GM10248 (cell line): Measurements from ENCODE around the gene KCNG3.
A peak's percentile ranks its signal among the peaks of the same experiment; 100 is the strongest.

ENCODE experiments used
- CTCF ChIA-PET: fragments of 300-600 bp; sonication (Branson Sonifier 250); formaldehyde crosslinking; extraction: SDS; loops from one replicate; lab custom pipeline; 2021; ENCODE audit warnings: antibody characterized with exemption; lab: Yijun Ruan, JAX
- POLR2A ChIA-PET: fragments of 350-650 bp; sonication (Branson Sonifier 250); formaldehyde crosslinking; extraction: SDS; loops from one replicate; lab custom pipeline; 2020; ENCODE audit warnings: antibody characterized with exemption; lab: Yijun Ruan, JAX
- DNase-seq: peaks from one replicate; pipeline ENCODE4 v3.0.0; 2012; ENCODE audit errors: extremely low spot score
- CTCF ChIP-seq: IDR thresholded peaks from 2 replicates; pipeline ENCODE4 v1.5.1; 2012; ENCODE audit warnings: mild to moderate bottlenecking, low read depth; ENCODE audit errors: extremely low read depth, missing control alignments, control extremely low read depth

Gene KCNG3

GRCh38 chr2:42504364-42505230, 10.8 kb upstream of the KCNG3 start:
- no peak for TF ChIP-seq CTCF
- no peak for DNase-seq
- POLR2A ChIA-PET, result no interaction called here
- CTCF ChIA-PET, result interaction anchor here (0.9 to 1.9 kb wide), 3 partner anchors 9 to 158 kb away, joined by 3 to 11 read pairs (median 3); no protein-coding TSS in a partner anchor

- no peak for DNase-seq
- no peak for TF ChIP-seq CTCF
- POLR2A ChIA-PET, result no interaction called here
- CTCF ChIA-PET, result interaction anchor here (1.0 to 1.9 kb wide), 3 partner anchors 9 to 160 kb away, joined by 3 to 11 read pairs (median 4); partner anchors contain the start of gene KCNG3
Measured at GRCh38 chr2:42503291-42503690, 9.5 kb upstream of the KCNG3 start.

- ChIA-PET CTCF (interaction anchor here (1.0 to 6.9 kb wide), 4 partner anchors 15 to 313 kb away, joined by 3 to 48 read pairs (median 22); no protein-coding TSS in a partner anchor), POLR2A (no interaction called here)
- no peak for TF ChIP-seq CTCF
- DNase-seq, result no peak
Measured at GRCh38 chr2:42498497-42498896, 4.7 kb upstream of the KCNG3 start.

- no peak for TF ChIP-seq CTCF
- CTCF ChIA-PET, result interaction anchor here (1.0 to 6.9 kb wide), 7 partner anchors 9 to 171 kb away, joined by 3 to 48 read pairs (median 7); no protein-coding TSS in a partner anchor
- no peak for DNase-seq
- POLR2A ChIA-PET, result interaction anchor here (0.5 kb wide), 1 partner anchor 10 kb away, joined by 4 read pairs; no protein-coding TSS in a partner anchor
Measured at GRCh38 chr2:42495611-42496010, 1.8 kb upstream of the KCNG3 start.

- DNase-seq, result no peak
- no peak for TF ChIP-seq CTCF
- ChIA-PET CTCF (interaction anchor here (1.0 to 6.9 kb wide), 7 partner anchors 9 to 172 kb away, joined by 3 to 48 read pairs (median 7); no protein-coding TSS in a partner anchor), POLR2A (interaction anchor here (0.5 kb wide), 1 partner anchor 11 kb away, joined by 4 read pairs; no protein-coding TSS in a partner anchor)
Measured at GRCh38 chr2:42495234-42495581, 1.4 kb upstream of the KCNG3 start.

- TF ChIP-seq CTCF, result peak; percentile 77
- CTCF ChIA-PET, result interaction anchor here (1.0 to 6.9 kb wide), 7 partner anchors 8 to 172 kb away, joined by 3 to 48 read pairs (median 5); no protein-coding TSS in a partner anchor
- peak; percentile 82 for DNase-seq
- POLR2A ChIA-PET, result no interaction called here
Measured at GRCh38 chr2:42494355-42495233, 812 bp upstream of the KCNG3 start.
